ENCODE data around the gene SEPTIN10. TPM values are rescaled to one million over a fixed set of nuclear protein-coding genes. Genes with fewer than 3 reads are reported as not detected.
A peak's percentile ranks its signal among the peaks of the same experiment; 100 is the strongest.

Gene SEPTIN10
- total RNA-seq, 1 donor from 2014 or later = 69.2 TPM

GRCh38 chr2:109654326-109655050 lies 40.7 kb upstream of the SEPTIN10 start:
- TF ChIP-seq CTCF (IDR thresholded peaks at IDR 0.05; ENCODE audit: unreplicated experiment) = no peak
- H3K4me3 Mint-ChIP-seq = no peak overlapping the region
- H3K9me3 Mint-ChIP-seq = no peaks in the 10 kb centered on the region
- no peak for DNase-seq (ENCODE audit: low spot score in 2 of 2, unreplicated experiment in 2 of 2)
- H3K27ac Mint-ChIP-seq = no peak overlapping the region
- H3K27me3 Mint-ChIP-seq (ENCODE audit: low read depth) = no peaks in the 10 kb centered on the region
- H3K36me3 Mint-ChIP-seq = no peaks in the 10 kb centered on the region
- peaks cover 6% of the 10 kb centered on the region for H3K4me1 Mint-ChIP-seq

GRCh38 chr2:109649736-109650695 lies 36.2 kb upstream of the SEPTIN10 start:
- no peaks in the 10 kb centered on the region for H3K9me3 Mint-ChIP-seq
- no peak for DNase-seq (ENCODE audit: low spot score in 2 of 2, unreplicated experiment in 2 of 2)
- H3K27me3 Mint-ChIP-seq (ENCODE audit: low read depth) = no peaks in the 10 kb centered on the region
- H3K4me1 Mint-ChIP-seq = peaks cover 19% of the 10 kb centered on the region
- no peak overlapping the region for H3K4me3 Mint-ChIP-seq
- no peaks in the 10 kb centered on the region for H3K36me3 Mint-ChIP-seq
- no peak overlapping the region for H3K27ac Mint-ChIP-seq
- TF ChIP-seq CTCF (IDR thresholded peaks at IDR 0.05; ENCODE audit: unreplicated experiment) = no peak

- Mint-ChIP-seq H3K4me1 (peaks cover 29% of the 10 kb centered on the region), H3K36me3 (no peaks in the 10 kb centered on the region), H3K9me3 (no peaks in the 10 kb centered on the region), H3K27ac (peak overlapping the region; percentile 13), H3K27me3 (ENCODE audit: low read depth) (no peaks in the 10 kb centered on the region), H3K4me3 (no peak overlapping the region)
- no peak for TF ChIP-seq CTCF (IDR thresholded peaks at IDR 0.05; ENCODE audit: unreplicated experiment)
- no peak for DNase-seq (ENCODE audit: low spot score in 2 of 2, unreplicated experiment in 2 of 2)
Observed at GRCh38 chr2:109648041-109648527, 34.3 kb upstream of the SEPTIN10 start.

GRCh38 chr2:109647636-109648035 lies 33.9 kb upstream of the SEPTIN10 start:
- no peaks in the 10 kb centered on the region for H3K9me3 Mint-ChIP-seq
- peaks cover 30% of the 10 kb centered on the region for H3K4me1 Mint-ChIP-seq
- no peak overlapping the region for H3K4me3 Mint-ChIP-seq
- peak overlapping the region; percentile 13 for H3K27ac Mint-ChIP-seq
- H3K36me3 Mint-ChIP-seq = no peaks in the 10 kb centered on the region
- DNase-seq (ENCODE audit: low spot score in 2 of 2, unreplicated experiment in 2 of 2) = no peak
- H3K27me3 Mint-ChIP-seq (ENCODE audit: low read depth) = no peaks in the 10 kb centered on the region
- TF ChIP-seq CTCF (IDR thresholded peaks at IDR 0.05; ENCODE audit: unreplicated experiment) = no peak

GRCh38 chr2:109646961-109647360 lies 33.2 kb upstream of the SEPTIN10 start:
- Mint-ChIP-seq H3K4me1 (peaks cover 30% of the 10 kb centered on the region), H3K27me3 (ENCODE audit: low read depth) (no peaks in the 10 kb centered on the region), H3K4me3 (no peak overlapping the region), H3K27ac (no peak overlapping the region), H3K9me3 (no peaks in the 10 kb centered on the region), H3K36me3 (no peaks in the 10 kb centered on the region)
- DNase-seq (ENCODE audit: low spot score in 2 of 2, unreplicated experiment in 2 of 2) = no peak
- TF ChIP-seq CTCF (IDR thresholded peaks at IDR 0.05; ENCODE audit: unreplicated experiment) = no peak

All from mesothelial cell of epicardium (in vitro differentiated cells).